Esophagus muscularis mucosa (tissue), 4 donors: Measurements from ENCODE around the gene RANBP6. TPM values are rescaled to one million over a fixed set of nuclear protein-coding genes. Genes with fewer than 3 reads are reported as not detected.

Experiments used
- DNase-seq: peaks from one replicate; pipeline ENCODE4 v3.0.0-alpha.2; 2017; ENCODE audit errors: extremely low spot score
- H3K27ac ChIP-seq, 4 donors: fragments of 200-600 bp; sonication (generic); replicated peaks in 1 of 4; 1 replicate in 3 of 4; 2 replicates in 1 of 4; pipeline ENCODE4 v1.5.1; 2016 to 2019; ENCODE audit warnings: mild to moderate bottlenecking in 1 of 4
- H3K27me3 ChIP-seq, 4 donors: fragments of 200-600 bp; sonication (generic); one replicate each; pipeline versions ENCODE4 v1.5.1 to v1.6.0; 2016 to 2019
- H3K36me3 ChIP-seq, 4 donors: fragments of 200-600 bp; sonication (generic); one replicate each; pipeline ENCODE4 v1.5.1; 2016 to 2019
- H3K4me1 ChIP-seq, 4 donors: fragments of 200-600 bp; sonication (generic); one replicate each; pipeline ENCODE4 v1.5.1; 2016 to 2019
- H3K4me3 ChIP-seq, 4 donors: fragments of 200-600 bp; sonication (generic); 1 replicate in 2 of 4; 2 replicates in 2 of 4; pipeline ENCODE4 v1.5.1; 2016 to 2019; ENCODE audit warnings: mild to moderate bottlenecking in 4 of 4, moderate library complexity in 1 of 4
- H3K9me3 ChIP-seq, 4 donors: fragments of 200-600 bp; sonication (generic); 1 replicate in 3 of 4; 2 replicates in 1 of 4; pipeline ENCODE4 v1.5.1; 2016 to 2019
- CTCF ChIP-seq, 3 experiments: fragments of 200-600 bp in 2 of 3; fragments of 450-650 bp in 1 of 3; sonication (generic) in 2 of 3; IDR thresholded peaks; one replicate each; pipeline ENCODE4 v1.5.1; 2017 to 2019; ENCODE audit warnings: antibody characterized with exemption in 3 of 3, mild to moderate bottlenecking in 2 of 3, moderate library complexity in 1 of 3
- EP300 ChIP-seq: sonication (generic); formaldehyde crosslinking; IDR thresholded peaks from one replicate; pipeline ENCODE4 v1.6.1; 2017; ENCODE audit warnings: antibody characterized with exemption
- POLR2A ChIP-seq: fragments of 450-650 bp; IDR thresholded peaks from one replicate; pipeline ENCODE4 v1.6.1; 2017; ENCODE audit warnings: antibody characterized with exemption, moderate library complexity, mild to moderate bottlenecking, low read depth
- POLR2AphosphoS5 ChIP-seq, 2 donors: sonication (generic); formaldehyde crosslinking; IDR thresholded peaks; one replicate each; pipeline ENCODE4 v1.6.1; 2017; ENCODE audit warnings: antibody characterized with exemption in 2 of 2
- WGBS: methylation state at CpG from one replicate; pipeline ENCODE4 v1.1.5; 2018; 5-methylcytosine and 5-hydroxymethylcytosine counted together
- intact Hi-C: fragments of 100-400 bp; cut with DNase I; formaldehyde crosslinking; loops from one replicate; pipeline ENCODE4 v1.15.1; 2023
- total RNA-seq, 4 donors: library from RNA; depleted of rRNA; stranded (reverse); fragments of >200 nt; gene quantifications; one replicate each; pipeline versions ENCODE4 v1.1.0 to v1.2.1, GENCODE V29; 2016

RANBP6 gene
- total RNA-seq, 4 donors from 2014 or later: 10.0 to 13.9 (median 12.1) TPM

GRCh38 chr9:6052293-6052919, 37.0 kb upstream of the RANBP6 start:
- 69% methylated on average over 2 of the region's 2 CpGs for WGBS
- DNase-seq: no peak
- intact Hi-C loops: loop anchor here (5.0 kb wide), 1 partner anchor 255 kb away; no protein-coding TSS in a partner anchor
- Histone ChIP-seq H3K4me3 (no peak overlapping the region), H3K27me3 (no peaks in the 10 kb centered on the region), H3K9me3 (no peaks in the 10 kb centered on the region), H3K27ac (no peak overlapping the region), H3K4me1 (no peaks in the 10 kb centered on the region), H3K36me3 (no peaks in the 10 kb centered on the region)
- TF ChIP-seq POLR2A (no peak), EP300 (no peak), CTCF (IDR thresholded peaks at IDR 0.05) (no peak), POLR2AphosphoS5 (IDR thresholded peaks at IDR 0.05) (no peak)

- intact Hi-C loops: loop anchor here (5.0 kb wide), 1 partner anchor 256 kb away; no protein-coding TSS in a partner anchor
These were observed 36.1 kb upstream of the RANBP6 start for GRCh38 chr9:6051511-6051950.

GRCh38 chr9:6049798-6050197, 34.4 kb upstream of the RANBP6 start:
- no peaks in the 10 kb centered on the region for H3K36me3 ChIP-seq
- no peak for DNase-seq
- no peak overlapping the region for H3K4me3 ChIP-seq
- no peaks in the 10 kb centered on the region for H3K27me3 ChIP-seq
- intact Hi-C loops: loop anchor here (5.0 kb wide), 1 partner anchor 258 kb away; no protein-coding TSS in a partner anchor
- 80% methylated on average over 1 of the region's 1 CpG for WGBS
- H3K9me3 ChIP-seq: no peaks in the 10 kb centered on the region
- no peak overlapping the region for H3K27ac ChIP-seq
- H3K4me1 ChIP-seq: no peaks in the 10 kb centered on the region
- TF ChIP-seq EP300 (no peak), POLR2AphosphoS5 (IDR thresholded peaks at IDR 0.05) (no peak), POLR2A (no peak), CTCF (IDR thresholded peaks at IDR 0.05) (no peak)

More at GRCh38 chr9:6051511-6051950, 36.1 kb upstream of the RANBP6 start:
- no peak for DNase-seq
- Histone ChIP-seq H3K27me3 (no peaks in the 10 kb centered on the region), H3K9me3 (no peaks in the 10 kb centered on the region), H3K36me3 (no peaks in the 10 kb centered on the region), H3K4me1 (no peaks in the 10 kb centered on the region), H3K27ac (no peak overlapping the region), H3K4me3 (no peak overlapping the region)
- TF ChIP-seq POLR2AphosphoS5 (IDR thresholded peaks at IDR 0.05) (no peak), EP300 (no peak), POLR2A (no peak), CTCF (IDR thresholded peaks at IDR 0.05) (no peak)
- 92% methylated on average over 2 of the region's 2 CpGs for WGBS

GRCh38 chr9:6048039-6048438, 32.6 kb upstream of the RANBP6 start:
- H3K9me3 ChIP-seq: no peaks in the 10 kb centered on the region
- no peaks in the 10 kb centered on the region for H3K27me3 ChIP-seq
- WGBS: 78% methylated on average over 1 of the region's 1 CpG
- DNase-seq: no peak
- TF ChIP-seq EP300 (no peak), POLR2AphosphoS5 (IDR thresholded peaks at IDR 0.05) (no peak), CTCF (IDR thresholded peaks at IDR 0.05) (no peak), POLR2A (no peak)
- H3K27ac ChIP-seq: no peak overlapping the region
- H3K36me3 ChIP-seq: no peaks in the 10 kb centered on the region
- H3K4me1 ChIP-seq: no peaks in the 10 kb centered on the region
- H3K4me3 ChIP-seq: no peak overlapping the region
- intact Hi-C loops: no loop called here

- intact Hi-C loops: no loop called here
- DNase-seq: no peak
- no peaks in the 10 kb centered on the region for H3K36me3 ChIP-seq
- no peaks in the 10 kb centered on the region for H3K27me3 ChIP-seq
- TF ChIP-seq POLR2A (no peak), CTCF (IDR thresholded peaks at IDR 0.05) (no peak), EP300 (no peak), POLR2AphosphoS5 (IDR thresholded peaks at IDR 0.05) (no peak)
- no peak overlapping the region for H3K4me3 ChIP-seq
- no peaks in the 10 kb centered on the region for H3K9me3 ChIP-seq
- H3K4me1 ChIP-seq: no peaks in the 10 kb centered on the region
- no peak overlapping the region for H3K27ac ChIP-seq
- WGBS: 85% methylated on average over 4 of the region's 4 CpGs
These were observed 31.6 kb upstream of the RANBP6 start for GRCh38 chr9:6047020-6047419.
